Upper lobe of right lung (tissue), 1 donor: Measurements from ENCODE around the gene SMARCD3. TPM values are rescaled to one million over a fixed set of nuclear protein-coding genes. Genes with fewer than 3 reads are reported as not detected.
A peak's percentile ranks its signal among the peaks of the same experiment; 100 is the strongest.

Source experiments
- ATAC-seq: fragments of 200-7000 bp; cut with Tn5 transposase; one replicate; pipeline ENCODE4 v1.9.1; 2020; ENCODE audit warnings: mild to moderate bottlenecking, moderate library complexity
- DNase-seq: peaks from one replicate; pipeline ENCODE4 v3.0.0-alpha.2; 2020
- H3K27ac ChIP-seq: fragments of 200-600 bp; one replicate; pipeline ENCODE4 v1.8.0; 2022
- H3K27me3 ChIP-seq: fragments of 200-600 bp; one replicate; pipeline ENCODE4 v1.8.0; 2022; ENCODE audit warnings: mild to moderate bottlenecking
- H3K36me3 ChIP-seq: fragments of 200-600 bp; one replicate; pipeline ENCODE4 v1.8.0; 2022
- H3K4me1 ChIP-seq: fragments of 200-600 bp; one replicate; pipeline ENCODE4 v1.8.0; 2022
- H3K4me3 ChIP-seq: fragments of 200-600 bp; one replicate; pipeline ENCODE4 v1.8.0; 2022; ENCODE audit warnings: mild to moderate bottlenecking
- H3K9me3 ChIP-seq: fragments of 200-600 bp; one replicate; pipeline ENCODE4 v1.8.0; 2022
- CTCF ChIP-seq: fragments of 200-600 bp; IDR thresholded peaks from one replicate; pipeline ENCODE4 v1.8.0; 2022; ENCODE audit warnings: antibody characterized with exemption
- intact Hi-C: fragments of 100-400 bp; cut with DNase I; formaldehyde crosslinking; loops from one replicate; pipeline ENCODE4 v1.11.0; 2022
- total RNA-seq: library from RNA; stranded (reverse); fragmentation: NEBNext Ultra II Directional; extraction: Animal tissue kit (Norgen Biotek cat#: 25700); gene quantifications from one replicate; pipeline ENCODE4 v1.2.1, GENCODE V29; 2021
- donor health status: DM: no; HTN: yes; CAD: no; lungs with severe emphysema.

Gene SMARCD3
- total RNA-seq, 1 donor from 2014 or later = 61.5 TPM

DNA sequence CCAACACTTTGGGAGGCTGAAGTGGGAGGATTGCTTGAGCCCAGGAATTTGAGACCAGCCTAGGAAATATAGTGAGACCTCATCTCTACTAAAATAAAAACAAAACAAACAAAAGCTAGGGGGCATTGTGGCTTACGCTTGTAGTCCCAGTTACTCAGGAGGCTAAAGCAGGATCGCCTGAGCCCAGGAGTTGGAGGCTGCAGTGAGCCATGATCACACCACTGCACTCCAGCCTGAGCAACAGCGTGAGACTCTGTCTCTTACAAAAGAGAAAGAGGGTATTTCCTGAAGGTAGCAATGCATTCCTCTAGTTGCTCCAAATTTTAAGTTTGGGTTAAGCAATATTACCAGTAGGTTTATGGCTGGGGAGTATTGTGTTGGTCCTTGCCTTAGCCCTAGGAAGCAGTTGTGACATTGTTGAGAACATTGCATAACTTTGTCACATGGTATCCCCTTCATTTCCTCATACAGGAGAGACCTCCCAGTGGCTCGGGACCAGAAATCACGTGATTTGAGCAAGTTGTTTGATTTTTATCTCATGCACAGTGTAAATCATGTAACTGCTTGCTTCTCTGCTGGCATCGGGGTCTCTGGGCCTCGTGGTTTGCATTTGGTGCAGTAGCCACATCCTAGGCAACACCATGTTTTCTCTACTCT, 23.3 kb upstream of the SMARCD3 start:
- H3K4me3 ChIP-seq = no peak overlapping the region
- DNase-seq = no peak
- no peak for TF ChIP-seq CTCF
- intact Hi-C loops = no loop called here
- no peaks in the 10 kb centered on the region for H3K36me3 ChIP-seq
- peak overlapping the region; percentile 79 for H3K27ac ChIP-seq
- H3K9me3 ChIP-seq = no peaks in the 10 kb centered on the region
- no peaks in the 10 kb centered on the region for H3K27me3 ChIP-seq
- H3K4me1 ChIP-seq = peaks cover 22% of the 10 kb centered on the region
- peak; percentile 71 for ATAC-seq

DNA sequence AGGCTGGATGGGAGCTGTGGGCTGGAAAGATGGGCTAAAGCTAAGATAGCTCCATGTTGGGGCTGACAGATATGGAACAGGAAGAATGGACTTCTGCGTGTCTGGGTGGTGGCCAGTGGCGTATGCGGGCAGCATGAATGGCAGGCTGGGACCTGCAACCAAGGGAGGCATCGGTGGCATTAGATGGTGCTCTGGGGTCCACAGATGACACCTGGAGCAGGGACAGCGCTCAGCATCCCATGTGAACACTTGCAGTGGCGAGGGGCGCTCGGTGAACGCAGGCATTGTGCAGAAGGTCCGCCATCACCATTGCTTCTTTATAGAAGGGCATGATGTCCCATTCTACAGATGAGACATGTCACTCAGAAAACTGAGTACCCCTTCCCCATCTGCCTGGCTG, 21.0 kb upstream of the SMARCD3 start:
- Histone ChIP-seq H3K36me3 (no peaks in the 10 kb centered on the region), H3K27ac (no peak overlapping the region), H3K4me1 (peaks cover 16% of the 10 kb centered on the region), H3K9me3 (no peaks in the 10 kb centered on the region), H3K27me3 (no peaks in the 10 kb centered on the region), H3K4me3 (no peak overlapping the region)
- TF ChIP-seq CTCF = no peak
- ATAC-seq (no peak), DNase-seq (no peak)
- intact Hi-C loops = no loop called here

DNA sequence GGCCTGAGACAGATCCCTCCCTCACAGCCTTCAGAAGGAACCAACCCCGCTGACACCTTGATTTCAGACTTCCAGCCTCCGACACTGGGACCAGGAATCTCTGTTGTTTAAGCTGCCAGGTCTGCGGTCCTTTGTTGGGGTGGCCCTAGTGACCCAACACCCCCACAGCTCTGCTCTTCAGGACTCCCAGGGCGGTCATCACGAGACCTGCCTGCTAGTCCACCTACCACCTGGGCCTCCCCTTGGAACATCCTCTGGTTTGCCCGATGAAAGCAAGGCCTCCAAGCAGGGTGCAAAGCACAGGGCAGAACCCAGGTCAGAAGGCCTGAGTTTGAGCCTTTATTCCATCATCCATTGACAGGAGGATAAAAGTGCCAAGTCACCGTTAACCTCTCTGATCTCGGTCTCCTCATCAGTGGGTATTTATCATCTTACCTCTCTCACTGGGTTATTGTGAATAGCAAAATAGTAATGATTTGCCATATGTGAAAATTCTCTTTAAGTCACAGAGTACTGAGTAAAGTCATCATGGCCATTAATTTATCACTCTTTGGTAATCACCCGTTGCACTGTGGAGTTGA, 16.9 kb upstream of the SMARCD3 start:
- no peak for DNase-seq

GRCh38 chr7:151264615-151265014, 16.1 kb upstream of the SMARCD3 start:
- no peak for ATAC-seq
- no peak for TF ChIP-seq CTCF
- no peaks in the 10 kb centered on the region for H3K36me3 ChIP-seq
- no peak overlapping the region for H3K27ac ChIP-seq
- H3K4me3 ChIP-seq = no peak overlapping the region
- intact Hi-C loops = no loop called here
- H3K4me1 ChIP-seq = no peaks in the 10 kb centered on the region
- DNase-seq = peak; percentile 40
- H3K9me3 ChIP-seq = no peaks in the 10 kb centered on the region
- H3K27me3 ChIP-seq = no peaks in the 10 kb centered on the region

More for the DNA sequence above, 16.9 kb upstream of the SMARCD3 start:
- no peaks in the 10 kb centered on the region for H3K9me3 ChIP-seq
- H3K27ac ChIP-seq = no peak overlapping the region
- H3K36me3 ChIP-seq = no peaks in the 10 kb centered on the region
- intact Hi-C loops = no loop called here
- ATAC-seq = no peak
- H3K27me3 ChIP-seq = no peaks in the 10 kb centered on the region
- H3K4me3 ChIP-seq = no peak overlapping the region
- no peaks in the 10 kb centered on the region for H3K4me1 ChIP-seq
- no peak for TF ChIP-seq CTCF

- DNase-seq (peak; percentile 48), ATAC-seq (no peak)
- H3K36me3 ChIP-seq = no peaks in the 10 kb centered on the region
- no peaks in the 10 kb centered on the region for H3K9me3 ChIP-seq
- no peak overlapping the region for H3K4me3 ChIP-seq
- H3K4me1 ChIP-seq = no peaks in the 10 kb centered on the region
- H3K27ac ChIP-seq = no peak overlapping the region
- H3K27me3 ChIP-seq = no peaks in the 10 kb centered on the region
- TF ChIP-seq CTCF = no peak
- intact Hi-C loops = no loop called here
Measured at GRCh38 chr7:151261529-151261928, 13.0 kb upstream of the SMARCD3 start.
